ENCODE data around the gene CEMIP.

GRCh38 chr15:80820092-80820491, 40.9 kb downstream of the CEMIP start:
- TF ChIP-seq EZH2 (IDR thresholded peaks at IDR 0.05; ENCODE audit: low read length) (no peak), CTCF (optimal IDR thresholded peaks at IDR 0.05 in 1 of 3, IDR thresholded peaks at IDR 0.05 in 1 of 3, conservative IDR thresholded peaks at IDR 0.05 in 1 of 3; ENCODE audit: extremely low read depth in 1 of 3, insufficient read depth in 2 of 3, low read length in 3 of 3) (no peak)

All from keratinocyte (primary cell).